SU-DHL-6 (cell line): ENCODE results near the gene KLF16.

Source experiments
- EZH2phosphoT487 ChIP-seq: fragments of 200-600 bp; sonication (generic), shearing (Covaris generic); conservative IDR thresholded peaks from 2 replicates; pipeline ENCODE4 v1.6.1; 2018; ENCODE audit warnings: mild to moderate bottlenecking, antibody characterized with exemption, low read length, moderate library complexity, mixed read lengths
- TF ChIP-seq, protein P1 (sequence below): fragments of 200-600 bp; sonication (generic); IDR thresholded peaks from one replicate; pipeline ENCODE4 v1.5.1; 2017; ENCODE audit warnings: antibody characterized with exemption, mild to moderate bottlenecking, low read length, moderate library complexity; ENCODE audit not compliant: insufficient read depth, poor library complexity, severe bottlenecking

- TF ChIP-seq, protein P1, sequence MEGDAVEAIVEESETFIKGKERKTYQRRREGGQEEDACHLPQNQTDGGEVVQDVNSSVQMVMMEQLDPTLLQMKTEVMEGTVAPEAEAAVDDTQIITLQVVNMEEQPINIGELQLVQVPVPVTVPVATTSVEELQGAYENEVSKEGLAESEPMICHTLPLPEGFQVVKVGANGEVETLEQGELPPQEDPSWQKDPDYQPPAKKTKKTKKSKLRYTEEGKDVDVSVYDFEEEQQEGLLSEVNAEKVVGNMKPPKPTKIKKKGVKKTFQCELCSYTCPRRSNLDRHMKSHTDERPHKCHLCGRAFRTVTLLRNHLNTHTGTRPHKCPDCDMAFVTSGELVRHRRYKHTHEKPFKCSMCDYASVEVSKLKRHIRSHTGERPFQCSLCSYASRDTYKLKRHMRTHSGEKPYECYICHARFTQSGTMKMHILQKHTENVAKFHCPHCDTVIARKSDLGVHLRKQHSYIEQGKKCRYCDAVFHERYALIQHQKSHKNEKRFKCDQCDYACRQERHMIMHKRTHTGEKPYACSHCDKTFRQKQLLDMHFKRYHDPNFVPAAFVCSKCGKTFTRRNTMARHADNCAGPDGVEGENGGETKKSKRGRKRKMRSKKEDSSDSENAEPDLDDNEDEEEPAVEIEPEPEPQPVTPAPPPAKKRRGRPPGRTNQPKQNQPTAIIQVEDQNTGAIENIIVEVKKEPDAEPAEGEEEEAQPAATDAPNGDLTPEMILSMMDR: no peak
- no peak for TF ChIP-seq EZH2phosphoT487
Observed at GRCh38 chr19:1856345-1856697, 7.1 kb downstream of the KLF16 start.
